Bronchial epithelial cell (primary cell): ENCODE measurements around the gene SERPINA3. TPM values are rescaled to one million over a fixed set of nuclear protein-coding genes. Genes with fewer than 3 reads are reported as not detected.

Source experiments
- DNase-seq: peaks from one replicate; pipeline ENCODE4 v3.0.0-alpha.2; 2010; ENCODE audit warnings: low read depth
- FAIRE-seq: peaks from 2 replicates; lab custom pipeline; 2011; peaks lifted over from hg19 to GRCh38; lab: Jason Lieb, UNC
- H3K27me3 ChIP-seq: 2 replicates; pipeline ENCODE4 v1.5.1; 2011; ENCODE audit warnings: low read length; ENCODE audit not compliant: control insufficient read depth, insufficient read depth
- H3K36me3 ChIP-seq: 2 replicates; pipeline ENCODE4 v1.5.1; 2011; ENCODE audit warnings: low read length; ENCODE audit not compliant: control insufficient read depth, insufficient read depth
- H3K4me3 ChIP-seq: 2 replicates; pipeline ENCODE4 v1.5.1; 2011; ENCODE audit warnings: mild to moderate bottlenecking, low read depth, low read length, control low read depth
- CTCF ChIP-seq: IDR thresholded peaks from 2 replicates; pipeline ENCODE4 v1.5.1; 2011; ENCODE audit warnings: mild to moderate bottlenecking, moderate library complexity, low read length, control low read depth, inconsistent platforms; ENCODE audit not compliant: insufficient read depth, severe bottlenecking
- total RNA-seq: library from RNA; depleted of rRNA; stranded (reverse); fragments of >200 nt; gene quantifications from 2 replicates; pipeline ENCODE4 v1.2.1, GENCODE V29; 2014

The SERPINA3 gene
- 0.79 and 1.3 TPM in 2 replicates for total RNA-seq

DNA sequence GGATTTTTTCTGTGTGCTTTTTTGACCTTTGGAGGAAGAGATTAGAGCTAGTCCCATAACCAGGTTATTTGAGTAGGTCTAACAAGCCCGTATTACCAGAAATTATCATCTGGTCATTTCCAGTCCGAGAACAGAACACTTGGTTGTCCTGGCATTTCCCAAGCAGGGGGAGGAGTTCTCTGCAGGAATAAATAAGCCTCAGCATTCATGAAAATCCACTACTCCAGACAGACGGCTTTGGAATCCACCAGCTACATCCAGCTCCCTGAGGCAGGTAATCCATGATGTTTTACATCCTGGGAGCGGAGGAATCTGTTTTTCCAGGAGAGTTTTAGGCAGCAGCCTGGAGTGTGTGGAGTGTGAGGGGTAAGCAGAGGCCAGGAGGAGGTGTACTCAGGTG lies at the start of gene SERPINA3:
TSS of gene SERPINA3 (plus strand) at position 218 of the 400 bp plus-strand sequence. CDS start 2,051 bp downstream, outside the sequence.
- H3K36me3 ChIP-seq = no peaks in the 10 kb centered on the region
- FAIRE-seq = no peak
- DNase-seq = no peak
- no peak within 1 kb of the TSS for H3K4me3 ChIP-seq
- no peak for TF ChIP-seq CTCF
- H3K27me3 ChIP-seq = no peaks in the 10 kb centered on the region

DNA sequence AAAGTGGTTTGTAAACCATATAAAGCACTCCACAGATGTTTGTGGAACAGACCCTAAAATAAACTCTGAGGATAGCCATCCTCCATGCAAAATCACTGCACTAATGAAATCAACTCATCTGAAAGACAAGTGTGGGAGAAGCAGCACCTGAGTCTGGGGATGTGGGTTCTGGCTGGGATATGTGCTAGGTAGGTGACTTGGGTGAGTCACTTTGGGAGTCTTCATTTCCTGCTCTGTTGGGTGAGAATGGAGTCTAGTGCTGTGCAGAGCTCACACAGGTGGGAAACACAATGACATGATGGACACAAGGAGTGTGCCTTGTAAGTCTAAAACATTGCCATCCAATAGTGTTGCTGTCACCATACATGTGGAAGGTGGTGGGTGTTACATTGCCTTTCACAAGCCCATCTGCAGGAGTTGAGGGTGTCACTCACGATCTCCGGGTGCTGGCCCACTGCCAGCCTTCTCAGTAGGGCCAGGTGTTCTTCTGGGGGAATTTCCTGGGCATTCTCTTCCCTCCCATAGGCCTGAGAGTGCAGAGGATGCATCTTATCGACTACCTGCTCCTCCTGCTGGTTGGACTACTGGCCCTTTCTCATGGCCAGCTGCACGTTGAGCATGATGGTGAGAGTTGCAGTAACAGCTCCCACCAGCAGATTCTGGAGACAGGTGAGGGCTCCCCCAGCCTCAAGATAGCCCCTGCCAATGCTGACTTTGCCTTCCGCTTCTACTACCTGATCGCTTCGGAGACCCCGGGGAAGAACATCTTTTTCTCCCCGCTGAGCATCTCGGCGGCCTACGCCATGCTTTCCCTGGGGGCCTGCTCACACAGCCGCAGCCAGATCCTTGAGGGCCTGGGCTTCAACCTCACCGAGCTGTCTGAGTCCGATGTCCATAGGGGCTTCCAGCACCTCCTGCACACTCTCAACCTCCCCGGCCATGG lies 49.0 kb upstream of the SERPINA3 start:
- FAIRE-seq (no peak), DNase-seq (no peak)
- H3K36me3 ChIP-seq = no peaks in the 10 kb centered on the region
- H3K4me3 ChIP-seq = no peak overlapping the region
- no peaks in the 10 kb centered on the region for H3K27me3 ChIP-seq
- TF ChIP-seq CTCF = no peak

GRCh38 chr14:94564381-94564780 lies 47.8 kb upstream of the SERPINA3 start:
- TF ChIP-seq CTCF = no peak
- Histone ChIP-seq H3K4me3 (no peak overlapping the region), H3K36me3 (no peaks in the 10 kb centered on the region), H3K27me3 (no peaks in the 10 kb centered on the region)
- DNase-seq (no peak), FAIRE-seq (no peak)

- TF ChIP-seq CTCF = no peak
- no peaks in the 10 kb centered on the region for H3K27me3 ChIP-seq
- DNase-seq = no peak
These were observed 44.0 kb upstream of the SERPINA3 start for GRCh38 chr14:94568186-94568585.

GRCh38 chr14:94569381-94570001 lies 42.7 kb upstream of the SERPINA3 start:
- FAIRE-seq (no peak), DNase-seq (no peak)
- TF ChIP-seq CTCF = no peak
- no peaks in the 10 kb centered on the region for H3K36me3 ChIP-seq
- no peak overlapping the region for H3K4me3 ChIP-seq
- no peaks in the 10 kb centered on the region for H3K27me3 ChIP-seq

More at GRCh38 chr14:94568186-94568585, 44.0 kb upstream of the SERPINA3 start:
- no peak overlapping the region for H3K4me3 ChIP-seq
- no peak for FAIRE-seq
- H3K36me3 ChIP-seq = no peaks in the 10 kb centered on the region
